ENCODE results near the gene VSIG10. TPM values are rescaled to one million over a fixed set of nuclear protein-coding genes. Genes with fewer than 3 reads are reported as not detected.

The VSIG10 gene
- total RNA-seq, 1 experiment from 2014 or later, result 56.2 TPM

GRCh38 chr12:118107694-118108093 lies 3.9 kb upstream of the VSIG10 start:
- Histone ChIP-seq H3K4me3 (ENCODE audit: low read depth in 2 of 2, low read length in 2 of 2) (no peak overlapping the region), H3K27me3 (ENCODE audit: control insufficient read depth, insufficient read depth, low read length) (no peaks in the 10 kb centered on the region), H3K27ac (ENCODE audit: low read length) (no peak overlapping the region), H3K4me1 (ENCODE audit: control insufficient read depth, insufficient read depth, low read length) (peaks cover under 1% of the 10 kb centered on the region), H3K9me3 (ENCODE audit: control insufficient read depth, insufficient read depth, low read depth, low read length) (no peaks in the 10 kb centered on the region), H3K36me3 (ENCODE audit: control insufficient read depth, insufficient read depth, low read length) (no peaks in the 10 kb centered on the region)
- CTCF ChIA-PET, result no interaction called here
- ATAC-seq (no peak), DNase-seq (ENCODE audit: low read depth, low spot score) (no peak)
- POLR2A ChIA-PET, result no interaction called here
- in situ Hi-C loops (cut with HindIII; ENCODE audit: low pct_unique_long_range_greater_than_20kb, low sequenced_read_pairs) (no loop called here), intact Hi-C loops (cut with micrococcal nuclease; ENCODE audit: unreplicated experiment) (no loop called here)
- TF ChIP-seq REST (IDR thresholded peaks at IDR 0.05; ENCODE audit: insufficient read depth in 1 of 2, low read depth in 2 of 2, low read length in 1 of 2), result no peak
- no peak for TF ChIP-seq SIN3A (IDR thresholded peaks at IDR 0.05; ENCODE audit: borderline replicate concordance, insufficient read depth, low read depth, low read length)
- BruUV-seq (replicated peaks), result no TSS peak

GRCh38 chr12:118107011-118107410 lies 3.2 kb upstream of the VSIG10 start:
- Histone ChIP-seq H3K27me3 (ENCODE audit: control insufficient read depth, insufficient read depth, low read length) (no peaks in the 10 kb centered on the region), H3K4me1 (ENCODE audit: control insufficient read depth, insufficient read depth, low read length) (peaks cover 8% of the 10 kb centered on the region), H3K9me3 (ENCODE audit: control insufficient read depth, insufficient read depth, low read depth, low read length) (no peaks in the 10 kb centered on the region), H3K4me3 (ENCODE audit: low read depth in 2 of 2, low read length in 2 of 2) (no peak overlapping the region), H3K27ac (ENCODE audit: low read length) (no peak overlapping the region), H3K36me3 (ENCODE audit: control insufficient read depth, insufficient read depth, low read length) (no peaks in the 10 kb centered on the region)
- DNase-seq (ENCODE audit: low read depth, low spot score) (no peak), ATAC-seq (no peak)
- POLR2A ChIA-PET, result no interaction called here
- no peak for TF ChIP-seq TCF7L2 (IDR thresholded peaks at IDR 0.05; ENCODE audit: low read depth, low read length)
- TF ChIP-seq REST (IDR thresholded peaks at IDR 0.05; ENCODE audit: insufficient read depth in 1 of 2, low read depth in 2 of 2, low read length in 1 of 2), result no peak
- TF ChIP-seq POLR2AphosphoS5 (IDR thresholded peaks at IDR 0.05; ENCODE audit: low read depth, low read length), result no peak
- TF ChIP-seq SIN3A (IDR thresholded peaks at IDR 0.05; ENCODE audit: borderline replicate concordance, insufficient read depth, low read depth, low read length), result no peak
- TF ChIP-seq CTCF (IDR thresholded peaks at IDR 0.05), result no peak
- no TSS peak for BruUV-seq (replicated peaks)
- in situ Hi-C loops (cut with HindIII; ENCODE audit: low pct_unique_long_range_greater_than_20kb, low sequenced_read_pairs), result no loop called here
- CTCF ChIA-PET, result no interaction called here
- intact Hi-C loops (cut with micrococcal nuclease; ENCODE audit: unreplicated experiment), result no loop called here

Data from Panc1 (cell line).